SK-N-MC (cell line): Measurements from ENCODE around the gene SSR1.
"Not testable (repeated sequence)": the region's sequence is repeated elsewhere in the genome, so short reads cannot be mapped to it uniquely, and the experiment has no call there.

ENCODE experiments used
- EZH2 ChIP-seq: fragments of 200-600 bp; sonication (generic); IDR thresholded peaks from one replicate; pipeline ENCODE4 v1.6.1; 2017; ENCODE audit warnings: antibody characterized with exemption
- POLR2AphosphoS5 ChIP-seq: IDR thresholded peaks from 2 replicates; pipeline ENCODE4 v1.6.1; 2012; ENCODE audit warnings: mild to moderate bottlenecking, low read depth, low read length, borderline replicate concordance

DNA sequence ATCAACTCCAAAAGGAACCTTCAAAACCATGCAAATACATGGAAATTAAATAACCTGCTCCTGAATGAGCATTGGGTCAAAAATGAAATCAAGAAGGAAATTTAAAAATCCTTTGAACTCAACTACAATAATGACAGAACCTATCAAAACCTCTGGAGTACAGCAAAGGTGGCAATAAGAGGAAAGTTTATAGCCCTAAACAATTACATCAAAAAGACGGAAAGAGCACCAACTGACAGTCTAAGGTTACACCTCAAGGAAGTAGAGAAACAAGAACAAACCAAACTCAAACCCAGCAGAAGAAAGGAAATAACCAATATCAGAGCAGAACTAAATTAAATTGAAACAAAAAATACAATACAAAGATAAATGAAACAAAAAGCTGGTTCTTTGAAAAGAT, 37.6 kb upstream of the SSR1 start:
- not testable (repeated sequence) for TF ChIP-seq EZH2, POLR2AphosphoS5
